ENCODE data around the gene CCDC83.

Gene CCDC83

GRCh38 chr11:85961130-85961529 lies 105.9 kb downstream of the CCDC83 start:
- Mint-ChIP-seq H3K27me3 (no peaks in the 10 kb centered on the region), H3K4me1 (ENCODE audit: low read depth in 2 of 2) (peaks cover 8 to 21% of the 10 kb centered on the region in 2 donors), H3K36me3 (ENCODE audit: insufficient read depth) (peaks cover 85% of the 10 kb centered on the region), H3K27ac (peak overlapping the region in 1 of 2 donors; percentile 86), H3K4me3 (no peak overlapping the region), H3K9me3 (no peaks in the 10 kb centered on the region)
- ATAC-seq (replicated peaks) (no peak), DNase-seq (no peak)

GRCh38 chr11:85961930-85962363 lies 106.8 kb downstream of the CCDC83 start:
- Mint-ChIP-seq H3K36me3 (ENCODE audit: insufficient read depth) (peaks cover 83% of the 10 kb centered on the region), H3K9me3 (no peaks in the 10 kb centered on the region), H3K27me3 (no peaks in the 10 kb centered on the region), H3K4me3 (no peak overlapping the region), H3K27ac (peak overlapping the region in 1 of 2 donors; percentile 86), H3K4me1 (ENCODE audit: low read depth in 2 of 2) (peaks cover 9 to 21% of the 10 kb centered on the region in 2 donors)
- ATAC-seq (replicated peaks) (no peak), DNase-seq (no peak)

- Mint-ChIP-seq H3K4me3 (no peak overlapping the region), H3K27ac (peak overlapping the region in 1 of 2 donors; percentile 32), H3K36me3 (ENCODE audit: insufficient read depth) (peaks cover 76% of the 10 kb centered on the region), H3K9me3 (no peaks in the 10 kb centered on the region), H3K27me3 (no peaks in the 10 kb centered on the region), H3K4me1 (ENCODE audit: low read depth in 2 of 2) (peaks cover 22 to 42% of the 10 kb centered on the region in 2 donors)
- ATAC-seq (replicated peaks), result no peak
- no peak for DNase-seq
Measured at GRCh38 chr11:85965202-85965601, 110.0 kb downstream of the CCDC83 start.

- Mint-ChIP-seq H3K27me3 (no peaks in the 10 kb centered on the region), H3K27ac (peak overlapping the region; percentile 75 to 90), H3K4me3 (no peak overlapping the region), H3K4me1 (ENCODE audit: low read depth in 2 of 2) (peaks cover 19 to 49% of the 10 kb centered on the region in 2 donors), H3K9me3 (no peaks in the 10 kb centered on the region), H3K36me3 (ENCODE audit: insufficient read depth) (peaks cover 78% of the 10 kb centered on the region)
- no peak for ATAC-seq (replicated peaks)
- no peak for DNase-seq
Measured at GRCh38 chr11:85967457-85967856, 112.3 kb downstream of the CCDC83 start.
